ENCODE data around the gene GNB5. TPM values are rescaled to one million over a fixed set of nuclear protein-coding genes. Genes with fewer than 3 reads are reported as not detected.
"Not testable (repeated sequence)": the region's sequence is repeated elsewhere in the genome, so short reads cannot be mapped to it uniquely, and the experiment has no call there.

GNB5 gene
- total RNA-seq, 1 experiment from 2014 or later: 23.7 TPM

DNA sequence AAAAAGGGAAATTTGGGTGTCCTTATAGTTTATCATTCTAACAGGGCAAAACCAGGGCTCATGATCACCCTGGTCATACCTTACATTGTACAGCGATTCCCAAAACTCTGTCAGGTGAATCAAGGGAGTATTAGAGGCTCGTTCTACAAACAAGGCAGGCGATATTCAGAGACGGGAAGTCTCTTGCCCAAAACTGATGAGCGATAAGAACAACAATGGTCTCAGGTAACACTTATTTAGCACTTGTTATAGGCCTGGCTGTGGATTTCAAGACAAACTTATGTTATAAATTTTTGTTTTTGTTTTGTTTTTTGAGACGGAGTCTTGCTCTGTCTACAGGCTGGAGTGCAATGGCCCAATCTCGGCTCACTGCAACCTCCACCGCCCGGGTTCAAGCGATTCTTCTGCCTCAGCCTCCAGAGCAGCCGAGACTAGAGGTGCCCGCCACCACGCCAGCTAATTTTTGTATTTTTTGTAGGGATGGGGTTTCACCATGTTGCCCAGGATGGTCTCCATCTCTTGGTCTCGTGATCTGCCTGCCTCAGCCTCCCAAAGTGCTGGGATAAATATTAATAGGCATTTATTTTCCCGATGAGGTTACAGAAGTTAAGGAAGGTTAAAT is 91.4 kb downstream of the GNB5 start:
- no peaks in the 10 kb centered on the region for H3K36me3 ChIP-seq (ENCODE audit: insufficient read depth, low read length)
- no peak overlapping the region for H3K27ac ChIP-seq (ENCODE audit: low read length)
- no peaks in the 10 kb centered on the region for H3K9me2 ChIP-seq (replicated peaks; ENCODE audit: insufficient read depth, low read length)
- no peak for DNase-seq
- H3K4me3 ChIP-seq (ENCODE audit: low read length): no peak overlapping the region
- H3K4me2 ChIP-seq (ENCODE audit: low read depth, low read length, poor library complexity, severe bottlenecking): no peak overlapping the region
- no peaks in the 10 kb centered on the region for H3K79me2 ChIP-seq (ENCODE audit: low read length)
- no peaks in the 10 kb centered on the region for H3K27me3 ChIP-seq (ENCODE audit: low read length)
- no peak overlapping the region for H3K9ac ChIP-seq (ENCODE audit: low read length)
- peaks cover 18% of the 10 kb centered on the region for H3K4me1 ChIP-seq (ENCODE audit: low read length)
- no peaks in the 10 kb centered on the region for H4K20me1 ChIP-seq (ENCODE audit: insufficient read depth, low read depth, low read length)
- H3K9me3 ChIP-seq (ENCODE audit: low read length): no peaks in the 10 kb centered on the region
- H2AFZ ChIP-seq (ENCODE audit: low read length): no peak overlapping the region

DNA sequence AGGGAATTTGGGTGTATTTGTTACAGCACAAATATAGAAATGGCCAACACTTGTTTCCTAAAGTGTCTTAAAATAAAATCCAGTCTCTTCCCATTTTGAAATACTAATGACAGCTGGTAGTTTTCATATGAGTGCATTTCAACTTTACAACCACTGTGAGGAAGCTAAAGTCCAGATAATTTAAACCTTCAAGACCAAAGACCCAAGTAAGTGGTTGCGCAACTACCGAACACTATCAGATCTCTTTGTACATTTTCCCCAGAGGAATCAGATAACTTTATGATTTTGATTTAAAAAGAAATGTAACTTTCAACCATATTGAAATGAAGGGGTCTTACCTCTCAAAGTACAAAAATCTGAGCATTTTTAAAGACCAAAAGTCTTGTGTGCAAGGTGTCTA is 92.9 kb downstream of the GNB5 start:
- Histone ChIP-seq H3K27ac (ENCODE audit: low read length) (no peak overlapping the region), H3K4me1 (ENCODE audit: low read length) (peaks cover 9% of the 10 kb centered on the region), H3K9me2 (replicated peaks; ENCODE audit: insufficient read depth, low read length) (no peaks in the 10 kb centered on the region), H3K9me3 (ENCODE audit: low read length) (no peaks in the 10 kb centered on the region), H3K4me3 (ENCODE audit: low read length) (no peak overlapping the region), H3K79me2 (ENCODE audit: low read length) (no peaks in the 10 kb centered on the region), H3K9ac (ENCODE audit: low read length) (no peak overlapping the region), H4K20me1 (ENCODE audit: insufficient read depth, low read depth, low read length) (no peaks in the 10 kb centered on the region), H3K4me2 (ENCODE audit: low read depth, low read length, poor library complexity, severe bottlenecking) (no peak overlapping the region), H3K36me3 (ENCODE audit: insufficient read depth, low read length) (no peaks in the 10 kb centered on the region), H2AFZ (ENCODE audit: low read length) (no peak overlapping the region), H3K27me3 (ENCODE audit: low read length) (no peaks in the 10 kb centered on the region)
- no peak for DNase-seq

DNA sequence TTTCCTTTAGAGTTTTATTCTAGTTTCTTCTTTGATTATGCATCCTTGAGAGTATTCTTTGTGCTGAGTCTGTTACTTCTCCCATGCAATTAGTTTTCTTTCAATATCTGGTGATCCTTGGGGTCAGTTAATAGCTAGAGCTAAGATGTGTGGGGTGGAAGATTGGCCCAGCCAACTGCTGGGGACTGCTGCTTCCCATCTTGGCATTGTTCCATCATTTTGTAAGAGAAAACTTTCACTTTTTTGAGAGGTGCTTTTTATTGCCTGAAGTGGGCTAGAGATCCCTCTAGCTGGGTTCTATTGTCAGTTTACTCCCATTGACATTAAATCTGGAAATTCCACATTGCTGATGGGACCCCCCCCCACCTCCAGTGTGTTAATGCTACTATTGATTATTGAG is 94.0 kb downstream of the GNB5 start:
- H2AFZ ChIP-seq (ENCODE audit: low read length): no peak overlapping the region
- H3K9me3 ChIP-seq (ENCODE audit: low read length): no peaks in the 10 kb centered on the region
- H3K4me1 ChIP-seq (ENCODE audit: low read length): peaks cover 4% of the 10 kb centered on the region
- no peaks in the 10 kb centered on the region for H3K36me3 ChIP-seq (ENCODE audit: insufficient read depth, low read length)
- H3K79me2 ChIP-seq (ENCODE audit: low read length): no peaks in the 10 kb centered on the region
- H3K4me3 ChIP-seq (ENCODE audit: low read length): no peak overlapping the region
- H3K9me2 ChIP-seq (replicated peaks; ENCODE audit: insufficient read depth, low read length): no peaks in the 10 kb centered on the region
- no peaks in the 10 kb centered on the region for H3K27me3 ChIP-seq (ENCODE audit: low read length)
- no peak overlapping the region for H3K27ac ChIP-seq (ENCODE audit: low read length)
- no peak overlapping the region for H3K9ac ChIP-seq (ENCODE audit: low read length)
- DNase-seq: no peak
- H4K20me1 ChIP-seq (ENCODE audit: insufficient read depth, low read depth, low read length): no peaks in the 10 kb centered on the region
- H3K4me2 ChIP-seq (ENCODE audit: low read depth, low read length, poor library complexity, severe bottlenecking): no peak overlapping the region

DNA sequence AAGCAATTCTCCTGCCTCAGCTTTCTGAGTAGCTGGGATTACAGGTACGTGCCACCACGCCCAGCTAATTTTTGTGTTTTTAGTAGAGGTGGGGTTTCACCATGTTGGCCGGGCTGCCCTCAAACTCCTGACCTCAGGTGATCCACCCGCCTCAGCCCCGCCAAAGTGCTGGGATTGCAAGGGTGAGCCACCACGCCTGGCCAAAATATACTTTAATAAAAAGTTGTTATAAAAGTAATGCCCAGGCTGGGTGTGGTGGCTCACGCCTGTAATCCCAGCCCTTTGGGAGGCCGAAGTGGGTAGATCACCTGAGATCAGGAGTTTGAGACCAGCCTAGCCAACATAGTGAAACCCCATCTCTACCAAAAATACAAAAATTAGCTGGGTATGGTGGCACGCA is 94.7 kb downstream of the GNB5 start:
- not testable (repeated sequence) for H4K20me1 ChIP-seq (ENCODE audit: insufficient read depth, low read depth, low read length); H3K27me3 ChIP-seq (ENCODE audit: low read length); H3K9me2 ChIP-seq (replicated peaks; ENCODE audit: insufficient read depth, low read length); H2AFZ ChIP-seq (ENCODE audit: low read length); DNase-seq; H3K36me3 ChIP-seq (ENCODE audit: insufficient read depth, low read length); H3K4me2 ChIP-seq (ENCODE audit: low read depth, low read length, poor library complexity, severe bottlenecking); H3K79me2 ChIP-seq (ENCODE audit: low read length); H3K4me1 ChIP-seq (ENCODE audit: low read length); H3K4me3 ChIP-seq (ENCODE audit: low read length); H3K27ac ChIP-seq (ENCODE audit: low read length); H3K9me3 ChIP-seq (ENCODE audit: low read length); H3K9ac ChIP-seq (ENCODE audit: low read length)

DNA sequence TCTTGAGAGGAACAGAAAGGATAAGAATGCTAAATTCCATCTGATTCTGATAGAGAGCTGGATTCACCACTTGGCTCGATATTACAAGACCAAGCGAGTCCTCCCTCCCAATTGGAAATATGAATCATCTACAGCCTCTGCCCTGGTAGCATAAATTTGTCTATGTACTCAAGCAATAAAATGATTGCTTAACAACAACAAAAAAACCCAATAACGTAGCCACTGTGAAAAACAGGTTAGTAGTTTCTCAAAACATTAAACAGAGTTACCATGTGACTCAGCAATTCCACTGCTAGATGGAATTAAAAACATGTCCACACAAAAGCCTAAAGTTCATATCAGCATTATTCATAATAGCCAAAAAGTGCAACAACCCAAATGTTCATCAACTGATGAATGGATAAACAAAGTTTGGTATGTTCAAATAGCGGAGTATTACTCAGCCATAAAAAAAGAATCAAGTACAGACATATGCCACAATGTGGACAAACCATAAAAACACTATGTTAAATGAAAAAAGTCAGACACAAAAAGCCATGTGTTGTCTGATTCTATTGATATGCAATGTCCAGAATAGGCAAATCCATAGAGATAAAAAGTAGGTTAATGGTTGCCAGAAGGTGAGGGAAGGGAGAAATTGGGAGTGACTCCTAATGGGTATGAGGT is 95.5 kb downstream of the GNB5 start:
- Histone ChIP-seq H3K9ac (ENCODE audit: low read length) (no peak overlapping the region), H3K79me2 (ENCODE audit: low read length) (no peaks in the 10 kb centered on the region), H3K27me3 (ENCODE audit: low read length) (no peaks in the 10 kb centered on the region)

DNA sequence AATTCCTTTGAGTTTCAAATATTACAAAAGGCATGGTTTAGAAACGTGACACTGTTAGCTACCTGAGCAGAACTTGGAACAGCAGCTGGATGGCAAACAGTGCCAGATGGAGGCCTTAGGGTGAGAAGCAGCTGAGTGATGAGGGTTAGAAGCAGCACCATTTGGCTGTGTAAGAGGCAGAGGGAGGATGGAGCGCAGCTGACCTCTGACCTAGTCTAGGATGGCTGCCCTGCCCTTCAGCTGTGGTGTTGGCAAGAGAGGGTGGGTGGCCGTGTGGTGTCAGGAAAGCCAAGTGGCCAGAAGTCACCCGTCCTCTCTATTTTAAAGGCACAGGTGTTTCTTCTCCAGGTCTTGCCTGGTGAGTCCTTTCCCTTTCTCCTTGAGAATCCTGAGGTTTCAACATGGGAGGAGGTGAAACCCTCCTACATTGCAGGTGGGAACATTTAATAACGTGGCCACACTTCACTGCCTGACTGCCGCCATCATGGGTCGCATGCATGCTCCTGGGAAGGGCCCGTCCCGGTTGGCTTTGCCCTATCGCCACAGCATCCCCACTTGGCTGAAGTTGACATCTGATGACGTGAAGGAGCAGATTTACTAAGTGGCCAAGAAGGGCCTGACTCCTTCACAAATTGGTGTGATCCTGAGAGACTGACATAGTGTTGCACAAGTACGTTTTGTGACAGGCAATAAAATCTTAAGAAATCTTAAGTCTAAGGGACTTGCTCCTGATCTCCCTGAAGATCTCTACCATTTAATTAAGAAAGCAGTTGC is 96.2 kb downstream of the GNB5 start:
- H2AFZ ChIP-seq (ENCODE audit: low read length): no peak overlapping the region
- no peak overlapping the region for H3K9ac ChIP-seq (ENCODE audit: low read length)
- H3K9me3 ChIP-seq (ENCODE audit: low read length): peaks cover 4% of the 10 kb centered on the region; the same call in 1 of the 2 replicates
- 0 out of 2 replicates have a peak, but pooled peaks cover 4% of the 10 kb centered on the region for H3K27me3 ChIP-seq (ENCODE audit: low read length)
- no peaks in the 10 kb centered on the region for H3K36me3 ChIP-seq (ENCODE audit: insufficient read depth, low read length)
- no peaks in the 10 kb centered on the region for H3K9me2 ChIP-seq (replicated peaks; ENCODE audit: insufficient read depth, low read length)
- no peaks in the 10 kb centered on the region for H3K4me1 ChIP-seq (ENCODE audit: low read length)
- no peak overlapping the region for H3K4me3 ChIP-seq (ENCODE audit: low read length)
- H3K27ac ChIP-seq (ENCODE audit: low read length): no peak overlapping the region
- H3K79me2 ChIP-seq (ENCODE audit: low read length): no peaks in the 10 kb centered on the region
- no peak for DNase-seq
- H4K20me1 ChIP-seq (ENCODE audit: insufficient read depth, low read depth, low read length): no peaks in the 10 kb centered on the region
- H3K4me2 ChIP-seq (ENCODE audit: low read depth, low read length, poor library complexity, severe bottlenecking): no peak overlapping the region

More for the DNA sequence above, 95.5 kb downstream of the GNB5 start:
- Histone ChIP-seq H3K27ac (ENCODE audit: low read length) (no peak overlapping the region), H3K4me2 (ENCODE audit: low read depth, low read length, poor library complexity, severe bottlenecking) (no peak overlapping the region), H3K4me1 (ENCODE audit: low read length) (no peaks in the 10 kb centered on the region), H3K9me3 (ENCODE audit: low read length) (no peaks in the 10 kb centered on the region), H3K4me3 (ENCODE audit: low read length) (no peak overlapping the region), H4K20me1 (ENCODE audit: insufficient read depth, low read depth, low read length) (no peaks in the 10 kb centered on the region), H3K36me3 (ENCODE audit: insufficient read depth, low read length) (no peaks in the 10 kb centered on the region), H3K9me2 (replicated peaks; ENCODE audit: insufficient read depth, low read length) (no peaks in the 10 kb centered on the region), H2AFZ (ENCODE audit: low read length) (no peak overlapping the region)
- no peak for DNase-seq

DNA sequence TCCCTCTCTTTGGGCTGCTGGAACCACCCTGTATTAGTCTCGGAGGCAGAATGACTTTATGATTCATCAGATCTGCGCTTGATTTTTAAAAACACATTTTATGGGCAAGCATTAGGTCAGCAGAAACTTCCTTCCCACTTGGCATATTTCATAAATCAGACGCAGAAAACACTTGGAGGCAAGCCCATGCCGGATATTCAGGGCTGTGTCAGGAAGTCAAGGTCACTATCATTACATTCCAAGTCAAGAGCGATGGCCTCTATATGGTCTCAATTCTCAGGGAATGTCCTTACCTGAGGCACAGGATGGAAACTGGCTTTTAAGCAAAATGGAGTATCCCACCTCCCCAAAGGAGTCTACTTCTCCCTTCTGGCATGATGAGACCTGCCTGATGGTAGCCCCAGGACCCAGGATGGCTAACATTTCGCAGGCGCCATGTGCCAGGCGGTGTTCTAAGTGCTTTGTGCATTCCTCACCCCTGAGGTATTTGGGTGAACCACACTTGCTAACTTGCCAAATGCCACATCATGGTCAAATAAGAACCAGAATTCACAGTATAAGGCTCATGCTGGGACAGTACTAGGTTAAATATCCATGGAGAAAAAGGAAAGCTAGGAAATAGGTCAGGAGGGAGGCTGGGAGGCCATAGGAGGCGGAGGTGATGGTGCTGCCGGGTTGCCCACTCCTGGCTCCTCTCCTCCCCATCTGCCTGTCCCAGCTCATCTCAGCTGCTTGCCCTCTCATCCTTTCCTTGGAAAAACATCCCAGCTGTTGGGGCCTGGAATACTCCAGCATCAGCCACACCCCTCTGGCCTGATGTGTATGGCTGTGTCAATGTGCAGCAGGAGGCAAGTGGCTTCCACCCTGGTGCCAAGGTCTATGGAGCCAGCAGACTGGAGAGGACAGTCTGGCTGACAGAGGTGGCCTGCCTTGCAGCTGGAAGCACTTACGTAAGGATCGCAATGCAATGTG is 97.4 kb downstream of the GNB5 start:
- no peak overlapping the region for H3K27ac ChIP-seq (ENCODE audit: low read length)
- no peak overlapping the region for H3K9ac ChIP-seq (ENCODE audit: low read length)
- no peak overlapping the region for H2AFZ ChIP-seq (ENCODE audit: low read length)
- H3K4me2 ChIP-seq (ENCODE audit: low read depth, low read length, poor library complexity, severe bottlenecking): no peak overlapping the region
- DNase-seq: no peak
- no peaks in the 10 kb centered on the region for H4K20me1 ChIP-seq (ENCODE audit: insufficient read depth, low read depth, low read length)
- no peaks in the 10 kb centered on the region for H3K4me1 ChIP-seq (ENCODE audit: low read length)
- no peaks in the 10 kb centered on the region for H3K79me2 ChIP-seq (ENCODE audit: low read length)
- H3K9me3 ChIP-seq (ENCODE audit: low read length): peaks cover 4% of the 10 kb centered on the region; the same call in 1 of the 2 replicates
- 0 out of 2 replicates have a peak, but pooled peaks cover 4% of the 10 kb centered on the region for H3K27me3 ChIP-seq (ENCODE audit: low read length)
- no peaks in the 10 kb centered on the region for H3K36me3 ChIP-seq (ENCODE audit: insufficient read depth, low read length)
- H3K4me3 ChIP-seq (ENCODE audit: low read length): no peak overlapping the region
- H3K9me2 ChIP-seq (replicated peaks; ENCODE audit: insufficient read depth, low read length): no peaks in the 10 kb centered on the region

Data from Karpas-422 (cell line).